Measurements from ENCODE around the gene SNAPC2.
A peak's percentile ranks its signal among the peaks of the same experiment; 100 is the strongest.

The SNAPC2 gene

GRCh38 chr19:7903244-7904073 is 16.7 kb upstream of the SNAPC2 start, which contains the start of gene MAP2K7:
Gene MAP2K7, plus strand, starts transcription at chr19:7903877. Its CDS starts 68 bp downstream, at chr19:7903945.
- Histone ChIP-seq H3K36me3 (ENCODE audit: insufficient read depth) (no peaks in the 10 kb centered on the region), H2AFZ (ENCODE audit: low read depth) (peak within 1 kb of the TSS; percentile 60), H3K79me2 (ENCODE audit: insufficient read depth, low read depth) (peaks cover 31% of the 10 kb centered on the region), H3K4me3 (IDR thresholded peaks at IDR 0.05; ENCODE audit: insufficient read depth, low read depth, low read length) (no peak within 1 kb of the TSS), H3K4me2 (peak within 1 kb of the TSS; percentile 89), H3K9ac (peak within 1 kb of the TSS; percentile 73), H3K27me3 (ENCODE audit: insufficient read depth, low read depth) (no peaks in the 10 kb centered on the region), H4K20me1 (ENCODE audit: insufficient read depth) (no peaks in the 10 kb centered on the region), H3K4me1 (ENCODE audit: low read depth, poor library complexity, severe bottlenecking) (peaks cover 5% of the 10 kb centered on the region), H3K27ac (peak within 1 kb of the TSS; percentile 45)
- TF ChIP-seq CTCF (conservative IDR thresholded peaks at IDR 0.05; ENCODE audit: low read depth, low read length), result peak; percentile 56

- Histone ChIP-seq H2AFZ (ENCODE audit: low read depth) (peak overlapping the region; percentile 30; the same call in 1 of the 2 replicates), H3K79me2 (ENCODE audit: insufficient read depth, low read depth) (peaks cover 31% of the 10 kb centered on the region)
- no peak for TF ChIP-seq CTCF (conservative IDR thresholded peaks at IDR 0.05; ENCODE audit: low read depth, low read length)
These were observed 15.8 kb upstream of the SNAPC2 start for GRCh38 chr19:7904074-7905020.

GRCh38 chr19:7905268-7905667 is 14.9 kb upstream of the SNAPC2 start:
- H3K9ac ChIP-seq, result peak overlapping the region; percentile 71; the same call in 1 of the 2 replicates

More at GRCh38 chr19:7904074-7905020, 15.8 kb upstream of the SNAPC2 start:
- Histone ChIP-seq H3K9ac (peak overlapping the region; percentile 73), H3K27me3 (ENCODE audit: insufficient read depth, low read depth) (no peaks in the 10 kb centered on the region), H3K27ac (peak overlapping the region; percentile 38), H3K4me2 (peak overlapping the region; percentile 74), H3K4me3 (IDR thresholded peaks at IDR 0.05; ENCODE audit: insufficient read depth, low read depth, low read length) (no peak overlapping the region), H4K20me1 (ENCODE audit: insufficient read depth) (no peaks in the 10 kb centered on the region), H3K4me1 (ENCODE audit: low read depth, poor library complexity, severe bottlenecking) (peaks cover 5% of the 10 kb centered on the region), H3K36me3 (ENCODE audit: insufficient read depth) (no peaks in the 10 kb centered on the region)

More at GRCh38 chr19:7905268-7905667, 14.9 kb upstream of the SNAPC2 start:
- no peak overlapping the region for H3K27ac ChIP-seq
- H3K4me3 ChIP-seq (IDR thresholded peaks at IDR 0.05; ENCODE audit: insufficient read depth, low read depth, low read length), result no peak overlapping the region
- peak overlapping the region; percentile 74 for H3K4me2 ChIP-seq
- H3K36me3 ChIP-seq (ENCODE audit: insufficient read depth), result no peaks in the 10 kb centered on the region
- peaks cover 5% of the 10 kb centered on the region for H3K4me1 ChIP-seq (ENCODE audit: low read depth, poor library complexity, severe bottlenecking)
- H3K79me2 ChIP-seq (ENCODE audit: insufficient read depth, low read depth), result peaks cover 31% of the 10 kb centered on the region
- no peak overlapping the region for H2AFZ ChIP-seq (ENCODE audit: low read depth)
- no peak for TF ChIP-seq CTCF (conservative IDR thresholded peaks at IDR 0.05; ENCODE audit: low read depth, low read length)
- H4K20me1 ChIP-seq (ENCODE audit: insufficient read depth), result no peaks in the 10 kb centered on the region
- H3K27me3 ChIP-seq (ENCODE audit: insufficient read depth, low read depth), result no peaks in the 10 kb centered on the region
